ENCODE data around the gene TNIK. TPM values are rescaled to one million over a fixed set of nuclear protein-coding genes. Genes with fewer than 3 reads are reported as not detected.

The TNIK gene
- total and polyA plus RNA-seq, 2 donors from 2014 or later, result 3.6 to 48.9 TPM

- intact Hi-C loops (cut with DNase I), result no loop called here
- no peak for TF ChIP-seq CTCF (IDR thresholded peaks at IDR 0.05; ENCODE audit: borderline replicate concordance, extremely low read depth, insufficient read depth)
- Histone ChIP-seq H3K9me3 (ENCODE audit: control insufficient read depth in 2 of 3, insufficient read depth in 1 of 3, low read length in 3 of 3) (no peaks in the 10 kb centered on the region), H3K36me3 (ENCODE audit: control insufficient read depth in 2 of 3, insufficient read depth in 3 of 3, low read length in 3 of 3) (no peaks in the 10 kb centered on the region), H3K9ac (ENCODE audit: low read length in 3 of 3) (no peak overlapping the region), H3K4me1 (ENCODE audit: control insufficient read depth in 2 of 3, insufficient read depth in 2 of 3, low read depth in 1 of 3, low read length in 3 of 3) (no peaks in the 10 kb centered on the region), H3K27me3 (ENCODE audit: control insufficient read depth, insufficient read depth, low read length) (no peaks in the 10 kb centered on the region), H3K4me3 (ENCODE audit: low read length in 3 of 3) (no peak overlapping the region), H3K27ac (ENCODE audit: low read depth in 2 of 2, low read length in 2 of 2) (no peak overlapping the region)
- no peak for FAIRE-seq
- DNase-seq, result no peak
Observed at GRCh38 chr3:171237009-171237385, 223.2 kb downstream of the TNIK start.

- H3K4me1 ChIP-seq (ENCODE audit: control insufficient read depth in 2 of 3, insufficient read depth in 2 of 3, low read depth in 1 of 3, low read length in 3 of 3), result no peaks in the 10 kb centered on the region
- intact Hi-C loops (cut with DNase I), result no loop called here
- H3K27ac ChIP-seq (ENCODE audit: low read depth in 2 of 2, low read length in 2 of 2), result no peak overlapping the region
- no peak overlapping the region for H3K4me3 ChIP-seq (ENCODE audit: low read length in 3 of 3)
- no peak for DNase-seq
- H3K27me3 ChIP-seq (ENCODE audit: control insufficient read depth, insufficient read depth, low read length), result no peaks in the 10 kb centered on the region
- no peaks in the 10 kb centered on the region for H3K9me3 ChIP-seq (ENCODE audit: control insufficient read depth in 2 of 3, insufficient read depth in 1 of 3, low read length in 3 of 3)
- H3K9ac ChIP-seq (ENCODE audit: low read length in 3 of 3), result no peak overlapping the region
- no peaks in the 10 kb centered on the region for H3K36me3 ChIP-seq (ENCODE audit: control insufficient read depth in 2 of 3, insufficient read depth in 3 of 3, low read length in 3 of 3)
- FAIRE-seq, result no peak
- TF ChIP-seq CTCF (IDR thresholded peaks at IDR 0.05; ENCODE audit: borderline replicate concordance, extremely low read depth, insufficient read depth), result no peak
Observed at GRCh38 chr3:171236265-171237008, 223.8 kb downstream of the TNIK start.

- no peak for TF ChIP-seq CTCF (IDR thresholded peaks at IDR 0.05; ENCODE audit: borderline replicate concordance, extremely low read depth, insufficient read depth)
- Histone ChIP-seq H3K27ac (ENCODE audit: low read depth in 2 of 2, low read length in 2 of 2) (no peak overlapping the region), H3K27me3 (ENCODE audit: control insufficient read depth, insufficient read depth, low read length) (no peaks in the 10 kb centered on the region), H3K4me1 (ENCODE audit: control insufficient read depth in 2 of 3, insufficient read depth in 2 of 3, low read depth in 1 of 3, low read length in 3 of 3) (no peaks in the 10 kb centered on the region), H3K4me3 (ENCODE audit: low read length in 3 of 3) (no peak overlapping the region), H3K36me3 (ENCODE audit: control insufficient read depth in 2 of 3, insufficient read depth in 3 of 3, low read length in 3 of 3) (no peaks in the 10 kb centered on the region), H3K9ac (ENCODE audit: low read length in 3 of 3) (no peak overlapping the region), H3K9me3 (ENCODE audit: control insufficient read depth in 2 of 3, insufficient read depth in 1 of 3, low read length in 3 of 3) (no peaks in the 10 kb centered on the region)
- DNase-seq (no peak), FAIRE-seq (no peak)
- intact Hi-C loops (cut with DNase I), result no loop called here
Observed at GRCh38 chr3:171234298-171235010, 225.8 kb downstream of the TNIK start.

Data from kidney (tissue), 14 donors.